Trophoblast cell (in vitro differentiated cells and primary cell): Measurements from ENCODE around the gene MRGPRX3.
"Not testable (repeated sequence)": the region's sequence is repeated elsewhere in the genome, so short reads cannot be mapped to it uniquely, and the experiment has no call there.

ENCODE experiments used
- DNase-seq, 2 donors: peaks; one replicate each; pipeline ENCODE4 v3.0.0-alpha.2; 2016
- H2AFZ ChIP-seq: 2 replicates; pipeline ENCODE4 v1.6.1; 2013; ENCODE audit warnings: low read length, moderate library complexity, mild to moderate bottlenecking; ENCODE audit not compliant: insufficient read depth, poor library complexity
- H2AK5ac ChIP-seq: 2 replicates; pipeline ENCODE4 v1.6.1; 2013; ENCODE audit warnings: mild to moderate bottlenecking, low read length
- H2BK120ac ChIP-seq: 2 replicates; pipeline ENCODE4 v1.6.1; 2013; ENCODE audit warnings: low read length, mild to moderate bottlenecking, moderate library complexity; ENCODE audit not compliant: insufficient read depth, poor library complexity
- H2BK12ac ChIP-seq: 2 replicates; pipeline ENCODE4 v1.6.1; 2013; ENCODE audit warnings: mild to moderate bottlenecking, low read length, moderate library complexity
- H2BK5ac ChIP-seq: 2 replicates; pipeline ENCODE4 v1.6.1; 2013; ENCODE audit warnings: low read length, low read depth, moderate library complexity, mild to moderate bottlenecking; ENCODE audit not compliant: poor library complexity
- H3K14ac ChIP-seq: 2 replicates; pipeline ENCODE4 v1.6.1; 2013; ENCODE audit warnings: mild to moderate bottlenecking, low read length
- H3K18ac ChIP-seq: 2 replicates; pipeline ENCODE4 v1.6.1; 2013; ENCODE audit warnings: mild to moderate bottlenecking, low read length
- H3K23ac ChIP-seq: 2 replicates; pipeline ENCODE4 v1.6.1; 2013; ENCODE audit warnings: low read length
- H3K27ac ChIP-seq: 2 replicates; pipeline ENCODE4 v1.5.1; 2013; ENCODE audit warnings: low read depth, mild to moderate bottlenecking, inconsistent platforms, low read length, moderate library complexity
- H3K27me3 ChIP-seq: 2 replicates; pipeline ENCODE4 v1.6.1; 2013; ENCODE audit warnings: inconsistent platforms, mild to moderate bottlenecking, low read length, moderate library complexity; ENCODE audit not compliant: insufficient read depth
- H3K36me3 ChIP-seq, 2 experiments: 1 replicate in 1 of 2; 2 replicates in 1 of 2; pipeline ENCODE4 v1.6.1; 2013; ENCODE audit warnings: low read length in 2 of 2, mild to moderate bottlenecking in 2 of 2, moderate library complexity in 1 of 2; ENCODE audit not compliant: insufficient read depth in 2 of 2, control insufficient read depth in 1 of 2
- H3K4ac ChIP-seq: 2 replicates; pipeline ENCODE4 v1.6.1; 2013; ENCODE audit warnings: low read depth, mild to moderate bottlenecking, low read length, moderate library complexity
- H3K4me1 ChIP-seq, 2 experiments: 1 replicate in 1 of 2; 2 replicates in 1 of 2; pipeline ENCODE4 v1.6.1; 2013; ENCODE audit warnings: low read length in 2 of 2, mild to moderate bottlenecking in 2 of 2, moderate library complexity in 1 of 2; ENCODE audit not compliant: insufficient read depth in 2 of 2, control insufficient read depth in 1 of 2
- H3K4me2 ChIP-seq: 2 replicates; pipeline ENCODE4 v1.6.1; 2013; ENCODE audit warnings: inconsistent platforms, mild to moderate bottlenecking, low read length, moderate library complexity
- H3K4me3 ChIP-seq: 2 replicates; pipeline ENCODE4 v1.5.1; 2013; ENCODE audit warnings: mild to moderate bottlenecking, low read depth, low read length, inconsistent platforms
- H3K79me1 ChIP-seq: one replicate; pipeline ENCODE4 v1.6.1; 2013; ENCODE audit warnings: low read length
- H3K79me2 ChIP-seq: 2 replicates; pipeline ENCODE4 v1.6.1; 2013; ENCODE audit warnings: low read length, mild to moderate bottlenecking; ENCODE audit not compliant: control insufficient read depth, insufficient read depth, poor library complexity
- H3K9ac ChIP-seq: 2 replicates; pipeline ENCODE4 v1.6.1; 2013; ENCODE audit warnings: mild to moderate bottlenecking, low read length
- H3K9me3 ChIP-seq: 2 replicates; pipeline ENCODE4 v1.6.1; 2013; ENCODE audit warnings: low read depth, mild to moderate bottlenecking, control low read depth, inconsistent platforms, low read length; ENCODE audit not compliant: insufficient read depth
- H4K12ac ChIP-seq: 2 replicates; pipeline ENCODE4 v1.6.1; 2013; ENCODE audit warnings: low read depth, mild to moderate bottlenecking, low read length, moderate library complexity
- H4K8ac ChIP-seq: 2 replicates; pipeline ENCODE4 v1.6.1; 2013; ENCODE audit warnings: low read depth, mild to moderate bottlenecking, low read length, moderate library complexity
- H4K91ac ChIP-seq: one replicate; pipeline ENCODE4 v1.6.1; 2013; ENCODE audit warnings: low read depth, mild to moderate bottlenecking, low read length, moderate library complexity
- WGBS: extraction: QIAGEN DNeasy Blood & Tissue Kit; methylation state at CpG from one replicate; pipeline ENCODE4 v1.1.7; 2013; ENCODE audit warnings: missing lambda C conversion rate; ENCODE audit not compliant: insufficient read length, insufficient coverage; ENCODE audit errors: extremely low coverage; 5-methylcytosine and 5-hydroxymethylcytosine counted together

The MRGPRX3 gene

DNA sequence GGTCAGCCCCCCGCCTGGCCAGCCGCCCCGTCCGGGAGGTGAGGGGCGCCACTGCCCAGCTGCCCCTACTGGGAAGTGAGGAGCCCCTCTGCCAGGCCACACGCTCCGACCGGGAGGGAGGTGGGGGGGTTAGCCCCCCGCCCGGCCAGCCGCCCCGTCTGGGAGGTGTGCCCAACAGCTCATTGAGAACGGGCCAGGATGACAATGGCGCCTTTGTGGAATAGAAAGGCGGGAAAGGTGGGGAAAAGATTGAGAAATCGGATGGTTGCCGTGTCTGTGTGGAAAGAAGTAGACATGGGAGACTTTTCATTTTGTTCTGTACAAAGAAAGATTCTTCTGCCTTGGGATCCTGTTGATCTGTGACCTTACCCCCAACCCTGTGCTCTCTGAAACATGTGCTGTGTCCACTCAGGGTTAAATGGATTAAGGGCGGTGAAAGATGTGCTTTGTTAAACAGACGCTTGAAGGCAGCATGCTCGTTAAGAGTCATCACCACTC, 11.0 kb upstream of the MRGPRX3 start:
- DNase-seq, H3K4me3 ChIP-seq, H2BK120ac ChIP-seq, H4K91ac ChIP-seq, H4K12ac ChIP-seq, H4K8ac ChIP-seq, H2BK5ac ChIP-seq, H2AK5ac ChIP-seq, H3K27ac ChIP-seq, H3K27me3 ChIP-seq, H3K9me3 ChIP-seq, H3K14ac ChIP-seq, H3K23ac ChIP-seq, H3K79me1 ChIP-seq, H3K4ac ChIP-seq, H3K4me2 ChIP-seq, H2BK12ac ChIP-seq, H3K79me2 ChIP-seq, H3K18ac ChIP-seq, H3K9ac ChIP-seq, H2AFZ ChIP-seq, H3K36me3 ChIP-seq, H3K4me1 ChIP-seq: not testable (repeated sequence)
- WGBS, result no CpG with 5 or more reads among the region's 20 CpGs

DNA sequence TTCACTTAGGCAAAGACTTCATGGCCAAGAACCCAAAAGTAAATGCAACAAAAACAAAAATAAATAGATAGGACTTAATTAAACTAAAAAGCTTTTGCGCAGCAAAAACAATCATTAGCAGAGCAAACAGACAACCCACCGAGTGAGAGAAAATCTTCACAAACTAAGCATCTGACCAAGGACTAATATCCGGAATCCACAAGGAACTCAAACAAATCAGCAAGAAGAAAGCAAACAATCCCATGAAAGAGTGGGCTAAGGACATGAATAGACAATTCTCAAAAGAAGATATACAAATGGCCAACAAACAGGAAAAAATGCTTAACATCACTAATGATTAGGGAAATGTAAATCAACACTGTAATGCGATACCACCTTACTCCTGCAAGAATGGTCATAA, 1.3 kb upstream of the MRGPRX3 start:
- H3K18ac ChIP-seq, H3K9me3 ChIP-seq, H4K8ac ChIP-seq, H3K79me2 ChIP-seq, H2AK5ac ChIP-seq, H2BK120ac ChIP-seq, H3K4me3 ChIP-seq, H3K4me2 ChIP-seq, DNase-seq, H2BK12ac ChIP-seq, H3K4me1 ChIP-seq, H4K91ac ChIP-seq, H3K27ac ChIP-seq, H3K4ac ChIP-seq, H2BK5ac ChIP-seq, H3K27me3 ChIP-seq, H3K9ac ChIP-seq, H3K14ac ChIP-seq, H3K23ac ChIP-seq, H4K12ac ChIP-seq, H2AFZ ChIP-seq, H3K79me1 ChIP-seq, H3K36me3 ChIP-seq: not testable (repeated sequence)
- WGBS, result no CpG with 5 or more reads among the region's 4 CpGs

DNA sequence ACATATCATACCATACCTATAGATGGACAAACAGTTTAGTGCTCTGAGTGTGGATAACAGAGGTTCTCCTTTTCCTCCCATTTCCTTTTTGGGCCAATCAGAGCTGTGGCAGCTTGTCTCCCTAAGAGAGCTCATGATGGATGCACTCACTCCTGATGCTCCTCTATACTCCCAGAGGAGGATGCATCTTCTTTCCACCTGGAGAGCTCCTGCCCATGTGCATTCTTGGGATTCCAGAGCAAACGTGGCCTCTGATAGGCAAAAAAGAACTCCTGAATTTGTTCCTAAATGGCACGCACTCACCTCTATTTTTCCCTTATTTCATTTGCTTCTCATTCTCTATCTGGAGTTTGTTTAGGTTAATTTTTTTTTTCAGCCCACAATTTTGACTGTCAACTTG, 2.9 kb downstream of the MRGPRX3 start:
- no peak overlapping the region for H3K4me2 ChIP-seq
- H3K4me1 ChIP-seq, result no peaks in the 10 kb centered on the region
- H2AFZ ChIP-seq, result no peak overlapping the region
- no peak overlapping the region for H4K8ac ChIP-seq
- H3K36me3 ChIP-seq, result no peaks in the 10 kb centered on the region
- no peak overlapping the region for H3K23ac ChIP-seq
- H3K27me3 ChIP-seq, result no peaks in the 10 kb centered on the region
- H2BK5ac ChIP-seq, result no peak overlapping the region
- no peak overlapping the region for H4K91ac ChIP-seq
- H3K79me1 ChIP-seq, result no peaks in the 10 kb centered on the region
- no peak overlapping the region for H3K18ac ChIP-seq
- no peak overlapping the region for H3K4ac ChIP-seq
- no peak overlapping the region for H2BK120ac ChIP-seq
- no peak overlapping the region for H2BK12ac ChIP-seq
- DNase-seq, result no peak
- no peak overlapping the region for H3K14ac ChIP-seq
- no peak overlapping the region for H3K27ac ChIP-seq
- no peak overlapping the region for H3K4me3 ChIP-seq
- no peak overlapping the region for H2AK5ac ChIP-seq
- H3K9me3 ChIP-seq, result peaks cover 4% of the 10 kb centered on the region
- no CpG with 5 or more reads among the region's 2 CpGs for WGBS
- H3K9ac ChIP-seq, result no peak overlapping the region
- H4K12ac ChIP-seq, result no peak overlapping the region
- H3K79me2 ChIP-seq, result no peaks in the 10 kb centered on the region

DNA sequence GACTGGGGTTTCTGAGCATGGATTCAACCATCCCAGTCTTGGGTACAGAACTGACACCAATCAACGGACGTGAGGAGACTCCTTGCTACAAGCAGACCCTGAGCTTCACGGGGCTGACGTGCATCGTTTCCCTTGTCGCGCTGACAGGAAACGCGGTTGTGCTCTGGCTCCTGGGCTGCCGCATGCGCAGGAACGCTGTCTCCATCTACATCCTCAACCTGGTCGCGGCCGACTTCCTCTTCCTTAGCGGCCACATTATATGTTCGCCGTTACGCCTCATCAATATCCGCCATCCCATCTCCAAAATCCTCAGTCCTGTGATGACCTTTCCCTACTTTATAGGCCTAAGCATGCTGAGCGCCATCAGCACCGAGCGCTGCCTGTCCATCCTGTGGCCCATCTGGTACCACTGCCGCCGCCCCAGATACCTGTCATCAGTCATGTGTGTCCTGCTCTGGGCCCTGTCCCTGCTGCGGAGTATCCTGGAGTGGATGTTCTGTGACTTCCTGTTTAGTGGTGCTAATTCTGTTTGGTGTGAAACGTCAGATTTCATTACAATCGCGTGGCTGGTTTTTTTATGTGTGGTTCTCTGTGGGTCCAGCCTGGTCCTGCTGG, 4.9 kb downstream of the MRGPRX3 start:
- whole genome bisulfite sequencing, result 100% methylated on average over 4 of the region's 29 CpGs
- Histone ChIP-seq H2BK12ac (no peak overlapping the region), H3K27ac (no peak overlapping the region), H2BK5ac (no peak overlapping the region), H4K8ac (no peak overlapping the region), H3K14ac (no peak overlapping the region), H3K9ac (no peak overlapping the region), H3K4ac (no peak overlapping the region), H3K79me1 (no peaks in the 10 kb centered on the region), H3K27me3 (no peaks in the 10 kb centered on the region), H3K4me2 (no peak overlapping the region), H3K9me3 (peaks cover 4% of the 10 kb centered on the region), H3K4me1 (no peaks in the 10 kb centered on the region), H3K23ac (no peak overlapping the region), H4K91ac (no peak overlapping the region), H4K12ac (no peak overlapping the region), H3K18ac (no peak overlapping the region), H3K36me3 (no peaks in the 10 kb centered on the region), H2AK5ac (no peak overlapping the region), H2AFZ (no peak overlapping the region), H2BK120ac (no peak overlapping the region), H3K4me3 (no peak overlapping the region), H3K79me2 (no peaks in the 10 kb centered on the region)
- DNase-seq, result no peak
